ENCODE data around the gene FAM83B.
"Not testable (repeated sequence)": the region's sequence is repeated elsewhere in the genome, so short reads cannot be mapped to it uniquely, and the experiment has no call there.

Gene FAM83B

DNA sequence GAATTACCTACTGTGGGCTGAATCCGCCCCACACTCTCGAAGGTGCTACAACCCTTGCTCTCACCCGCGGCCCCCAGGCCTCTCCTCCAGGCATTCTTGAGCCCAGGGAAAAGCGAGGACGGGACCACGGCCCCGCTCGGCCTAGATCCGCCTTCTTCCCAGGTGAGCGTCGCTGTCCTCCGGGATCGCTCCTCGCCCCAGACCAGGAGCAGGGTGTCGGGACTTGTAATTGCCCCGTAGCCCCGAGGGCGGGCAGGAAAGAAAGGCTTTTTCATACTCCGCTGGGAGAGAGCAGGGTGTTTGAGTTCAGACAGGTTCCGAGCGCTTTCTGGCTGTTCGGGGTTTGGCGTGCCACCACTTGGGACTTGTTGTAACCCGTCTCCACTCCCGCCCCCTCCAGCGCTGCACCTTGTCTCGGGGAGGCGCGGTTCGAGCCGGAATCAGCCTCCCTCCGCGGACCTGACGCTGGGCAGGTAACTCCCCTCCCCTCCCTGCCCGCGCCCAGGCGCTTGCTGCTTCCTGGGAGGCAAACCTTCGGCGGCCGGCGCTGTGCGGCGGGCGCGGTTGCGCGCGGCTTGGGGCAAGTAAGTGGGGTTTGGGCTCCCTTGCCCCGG, at the start of gene FAM83B:
TSS of gene FAM83B (plus strand) at position 529 of the 614 bp plus-strand sequence. CDS start 23,476 bp downstream, outside the sequence.
- no peak for DNase-seq

GRCh38 chr6:54796918-54797317, 49.7 kb upstream of the FAM83B start:
- DNase-seq = not testable (repeated sequence)

- no peak for DNase-seq
Measured at GRCh38 chr6:54800050-54800600, 46.4 kb upstream of the FAM83B start.

DNA sequence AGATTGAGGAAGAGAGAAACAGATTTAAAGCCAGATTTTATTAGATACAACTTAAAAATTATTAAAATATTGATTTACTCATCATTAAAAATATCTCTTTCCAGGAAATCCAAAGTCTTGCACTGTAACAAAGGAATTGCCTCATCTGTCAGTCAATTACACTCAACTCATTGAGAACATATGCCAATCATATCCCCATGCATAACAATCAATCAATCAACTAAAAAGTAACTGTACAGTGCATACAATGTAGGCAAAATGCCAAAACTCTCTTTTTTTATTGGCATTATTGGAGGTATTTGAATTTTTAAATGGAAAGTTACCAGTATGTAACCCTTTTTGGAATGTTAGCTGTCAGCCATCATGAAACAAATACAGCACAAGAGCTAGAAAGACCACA, 45.3 kb upstream of the FAM83B start:
- no peak for DNase-seq

GRCh38 chr6:54801669-54802068, 44.9 kb upstream of the FAM83B start:
- DNase-seq = no peak

GRCh38 chr6:54802775-54803634, 43.6 kb upstream of the FAM83B start:
- DNase-seq = no peak

- DNase-seq = no peak
Measured at GRCh38 chr6:54805077-54805476, 41.5 kb upstream of the FAM83B start.

DNA sequence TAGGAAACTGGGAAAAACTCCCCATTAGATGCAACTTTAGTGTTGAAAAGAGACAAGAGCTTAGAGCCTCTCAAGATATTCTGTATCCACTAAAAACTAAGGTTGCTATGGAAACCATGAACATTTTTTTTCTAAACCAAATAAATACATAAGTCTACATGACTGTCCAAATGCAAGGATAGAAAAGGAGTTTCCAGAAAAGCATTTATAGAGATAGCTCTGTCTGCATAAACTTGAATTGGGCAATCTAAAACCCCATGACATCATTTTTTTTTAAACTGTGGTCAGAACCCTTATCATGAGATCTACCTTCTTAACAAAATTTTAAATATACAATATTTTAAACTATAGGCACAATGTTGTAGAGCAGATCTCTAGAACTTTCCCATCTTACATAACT, 36.4 kb upstream of the FAM83B start:
- DNase-seq = no peak

DNA sequence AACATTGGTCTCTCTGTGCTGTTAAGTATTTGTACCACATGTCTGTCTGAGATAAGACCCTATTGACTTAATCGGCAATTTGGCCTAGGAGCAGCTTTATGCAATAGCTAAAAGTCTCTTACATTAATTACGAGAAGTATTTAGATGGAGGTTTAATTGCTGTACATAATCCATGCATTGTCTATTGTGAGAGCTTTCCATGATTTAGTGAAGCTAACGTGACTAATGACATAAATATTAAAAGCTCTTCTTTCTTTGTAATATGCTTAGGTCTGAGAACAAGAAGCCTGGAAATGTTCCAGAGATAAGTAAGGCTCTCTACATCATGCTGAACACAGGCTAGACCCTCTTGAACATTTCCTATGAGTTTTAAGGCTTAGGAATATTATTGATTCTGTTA, 32.7 kb upstream of the FAM83B start:
- no peak for DNase-seq

GRCh38 chr6:54817236-54817635, 29.3 kb upstream of the FAM83B start:
- DNase-seq = no peak

GRCh38 chr6:54817834-54818233, 28.7 kb upstream of the FAM83B start:
- no peak for DNase-seq

- not testable (repeated sequence) for DNase-seq
Measured at GRCh38 chr6:54824225-54824624, 22.3 kb upstream of the FAM83B start.

DNA sequence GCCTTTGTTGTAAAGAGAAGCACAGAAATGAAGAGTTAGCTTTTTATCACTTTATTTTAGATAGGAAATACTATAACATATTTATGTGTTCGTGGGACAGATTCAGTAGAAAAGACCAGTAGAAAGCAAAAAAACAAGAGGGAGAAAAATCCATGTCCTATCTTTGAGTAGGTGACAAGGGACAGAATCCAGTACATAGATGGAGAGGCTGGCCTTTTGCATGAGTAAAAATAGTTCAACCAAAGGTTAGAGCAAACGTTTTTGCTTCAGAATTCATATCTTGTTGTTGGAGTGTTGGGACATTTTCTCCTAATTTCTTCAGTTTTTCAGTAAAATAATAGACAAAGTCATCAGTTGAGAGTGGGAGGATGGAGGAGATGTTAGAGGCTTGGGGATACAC, 19.6 kb upstream of the FAM83B start:
- DNase-seq = no peak

GRCh38 chr6:54830216-54830615, 16.4 kb upstream of the FAM83B start:
- DNase-seq = no peak

DNA sequence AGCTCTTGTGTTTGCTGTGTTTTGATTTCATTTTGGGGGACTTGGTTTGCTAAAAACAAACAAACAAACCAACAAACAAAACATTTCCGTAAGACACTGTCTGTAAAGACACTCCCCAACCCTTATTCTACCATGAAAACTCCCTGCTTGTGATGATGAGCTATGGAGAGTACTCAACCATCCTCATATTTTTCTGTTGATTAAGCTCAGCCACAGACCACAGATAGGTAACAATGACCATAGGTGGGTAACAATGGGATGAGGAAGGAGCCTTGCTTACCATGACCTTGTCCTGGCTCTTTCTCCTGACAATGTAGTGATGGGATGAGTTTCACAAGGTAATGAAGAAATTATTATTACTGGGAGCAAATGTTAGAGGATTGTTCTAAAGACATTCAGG, 11.4 kb upstream of the FAM83B start:
- no peak for DNase-seq

DNA sequence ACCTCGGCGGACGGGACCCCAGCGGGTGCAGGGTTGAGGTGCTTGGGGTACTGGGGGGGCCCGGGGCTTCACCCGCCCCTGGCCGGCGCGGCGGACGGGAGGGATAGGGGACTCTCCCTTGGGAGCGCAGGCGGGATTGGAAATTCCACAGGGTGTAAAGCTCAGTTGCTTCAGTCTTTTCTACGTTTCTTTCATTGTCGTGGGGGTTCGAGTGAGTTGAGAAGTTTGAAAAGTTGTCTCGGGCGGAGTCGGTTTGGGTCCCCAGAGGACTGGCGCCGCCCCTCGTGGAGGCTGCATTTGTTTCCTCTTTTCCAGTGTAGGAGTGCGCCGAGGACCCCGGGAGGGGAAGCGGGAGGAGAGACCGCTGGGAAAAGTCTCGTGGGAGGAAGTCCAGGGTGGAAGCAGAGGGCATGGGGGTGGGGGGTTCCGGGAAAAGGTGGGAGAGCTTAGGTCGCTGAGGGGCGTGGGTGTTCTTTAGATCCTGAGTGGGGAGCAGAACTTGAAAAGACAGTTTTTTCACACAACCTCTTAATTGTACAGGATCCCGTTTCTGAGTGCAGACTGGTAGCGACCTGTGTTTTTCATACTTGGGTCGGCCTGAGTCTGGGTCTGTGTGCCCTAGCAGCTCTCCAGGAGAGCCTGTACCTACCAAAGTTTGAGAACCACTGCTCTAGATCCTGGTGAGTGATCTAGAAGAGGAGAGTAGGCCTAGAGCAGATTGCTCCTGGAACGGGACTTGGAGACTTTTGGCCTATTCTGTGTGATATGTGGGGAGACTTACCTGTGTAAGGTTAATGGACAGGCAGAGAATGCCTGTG, 495 bp downstream of the FAM83B start:
- DNase-seq = no peak

DNA sequence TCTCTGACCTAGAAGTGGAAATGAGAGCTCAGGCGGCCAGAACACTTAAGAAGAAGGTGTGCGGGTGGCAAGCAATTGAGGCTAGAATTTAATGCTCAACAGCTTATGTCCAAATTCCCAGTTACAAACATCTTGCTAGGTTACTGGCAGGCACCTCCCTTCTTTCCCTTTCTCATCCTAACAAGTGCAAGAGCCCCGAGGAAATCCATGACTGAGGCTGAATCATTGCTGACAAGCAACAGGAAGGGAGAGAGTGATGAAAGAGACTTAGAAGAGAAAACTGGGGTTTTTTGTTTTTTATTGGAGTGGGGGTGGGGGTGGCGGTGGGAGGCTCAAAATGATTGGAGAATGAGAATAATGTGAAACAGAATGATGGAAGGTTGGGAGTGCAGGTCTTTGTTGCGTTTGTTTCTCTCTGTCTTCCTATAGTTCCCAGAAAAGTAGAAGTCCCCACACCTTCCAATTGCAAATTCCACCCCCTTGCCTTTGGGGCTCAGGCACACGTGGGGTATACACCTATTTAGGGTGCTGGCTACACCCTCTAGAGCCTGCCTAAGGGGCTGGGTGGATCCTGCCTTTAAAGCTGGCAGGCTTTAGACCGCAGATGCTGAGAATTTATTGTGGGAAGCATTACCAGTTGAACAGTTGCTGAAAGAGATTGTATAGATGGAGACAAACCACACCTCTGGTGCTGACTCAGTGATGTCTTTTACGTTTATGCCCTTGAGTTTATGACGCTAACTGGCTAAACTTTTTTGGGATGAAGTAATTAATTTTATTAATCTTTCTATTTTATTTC, 1.4 kb downstream of the FAM83B start:
- DNase-seq = no peak

DNA sequence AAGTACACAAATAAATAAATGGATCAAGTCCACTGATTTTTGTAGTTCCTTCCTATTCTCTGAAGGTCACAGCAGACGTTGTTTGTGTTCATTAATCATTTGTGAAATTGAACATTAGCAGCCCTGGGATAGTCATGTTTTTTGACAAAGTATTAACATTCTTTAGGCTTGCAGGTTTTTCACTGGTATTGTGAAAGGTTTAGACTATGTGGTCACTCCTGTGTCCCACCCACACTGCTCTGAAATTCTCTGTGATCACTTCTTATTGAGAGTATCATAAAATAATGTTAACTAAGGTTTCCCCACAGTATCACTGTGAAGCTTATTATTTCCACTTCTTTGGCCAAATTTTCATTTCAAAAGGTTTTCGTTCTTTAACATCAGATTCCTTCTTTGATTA, 3.5 kb downstream of the FAM83B start:
- no peak for DNase-seq

- DNase-seq = no peak
Measured at GRCh38 chr6:54856129-54856528, 9.6 kb downstream of the FAM83B start.

GRCh38 chr6:54860132-54860531, 13.6 kb downstream of the FAM83B start:
- no peak for DNase-seq

GRCh38 chr6:54860739-54861138, 14.2 kb downstream of the FAM83B start:
- no peak for DNase-seq

- DNase-seq = no peak
Measured at GRCh38 chr6:54861905-54862616, 15.5 kb downstream of the FAM83B start.
